ENCODE measurements around the gene PTPRT.

PTPRT gene

DNA sequence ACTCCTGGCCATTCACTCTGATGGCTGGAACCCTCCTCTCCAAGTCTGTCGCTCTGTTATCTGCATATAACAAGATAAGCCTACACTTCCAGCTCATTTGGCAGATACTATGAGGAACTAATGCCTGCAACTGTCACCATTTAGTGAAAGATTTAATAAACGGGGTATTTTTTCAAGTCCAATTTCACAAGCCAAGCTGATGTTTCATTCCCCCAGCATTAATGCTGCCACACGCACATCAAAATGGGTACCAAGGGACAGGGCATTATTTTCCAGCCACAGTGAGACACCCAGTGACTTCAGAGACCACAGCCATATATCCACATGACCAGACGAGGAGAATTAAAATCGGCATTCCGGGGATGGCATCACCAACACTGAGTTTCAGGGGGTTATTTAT is 175.5 kb downstream of the PTPRT start:
- TF ChIP-seq, protein P1, sequence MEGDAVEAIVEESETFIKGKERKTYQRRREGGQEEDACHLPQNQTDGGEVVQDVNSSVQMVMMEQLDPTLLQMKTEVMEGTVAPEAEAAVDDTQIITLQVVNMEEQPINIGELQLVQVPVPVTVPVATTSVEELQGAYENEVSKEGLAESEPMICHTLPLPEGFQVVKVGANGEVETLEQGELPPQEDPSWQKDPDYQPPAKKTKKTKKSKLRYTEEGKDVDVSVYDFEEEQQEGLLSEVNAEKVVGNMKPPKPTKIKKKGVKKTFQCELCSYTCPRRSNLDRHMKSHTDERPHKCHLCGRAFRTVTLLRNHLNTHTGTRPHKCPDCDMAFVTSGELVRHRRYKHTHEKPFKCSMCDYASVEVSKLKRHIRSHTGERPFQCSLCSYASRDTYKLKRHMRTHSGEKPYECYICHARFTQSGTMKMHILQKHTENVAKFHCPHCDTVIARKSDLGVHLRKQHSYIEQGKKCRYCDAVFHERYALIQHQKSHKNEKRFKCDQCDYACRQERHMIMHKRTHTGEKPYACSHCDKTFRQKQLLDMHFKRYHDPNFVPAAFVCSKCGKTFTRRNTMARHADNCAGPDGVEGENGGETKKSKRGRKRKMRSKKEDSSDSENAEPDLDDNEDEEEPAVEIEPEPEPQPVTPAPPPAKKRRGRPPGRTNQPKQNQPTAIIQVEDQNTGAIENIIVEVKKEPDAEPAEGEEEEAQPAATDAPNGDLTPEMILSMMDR (IDR thresholded peaks at IDR 0.05) = no peak
- TF ChIP-seq ZFX (IDR thresholded peaks at IDR 0.05; ENCODE audit: borderline replicate concordance) = no peak

DNA sequence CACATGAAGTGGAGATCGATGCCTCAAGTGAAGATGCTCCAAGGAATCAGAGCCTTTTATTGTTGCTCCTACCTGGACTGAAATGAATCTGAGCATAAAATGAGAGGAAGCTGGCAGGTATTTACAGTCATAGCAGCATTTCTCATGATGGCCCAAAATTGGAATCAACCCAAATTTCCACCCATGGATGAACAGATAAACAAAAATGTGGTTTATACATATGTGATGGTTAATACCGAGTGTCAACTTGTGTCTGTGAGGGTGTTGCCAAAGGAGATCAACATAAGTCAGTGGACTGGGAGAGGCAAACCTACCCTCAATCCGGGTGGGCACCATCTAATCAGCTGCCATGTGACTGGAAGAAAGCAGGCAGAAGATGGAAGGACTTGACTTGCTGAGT is 178.2 kb downstream of the PTPRT start:
- no peak overlapping the region for H3K27ac ChIP-seq

More for the DNA sequence above, 175.5 kb downstream of the PTPRT start:
- no peak overlapping the region for H3K27ac ChIP-seq

DNA sequence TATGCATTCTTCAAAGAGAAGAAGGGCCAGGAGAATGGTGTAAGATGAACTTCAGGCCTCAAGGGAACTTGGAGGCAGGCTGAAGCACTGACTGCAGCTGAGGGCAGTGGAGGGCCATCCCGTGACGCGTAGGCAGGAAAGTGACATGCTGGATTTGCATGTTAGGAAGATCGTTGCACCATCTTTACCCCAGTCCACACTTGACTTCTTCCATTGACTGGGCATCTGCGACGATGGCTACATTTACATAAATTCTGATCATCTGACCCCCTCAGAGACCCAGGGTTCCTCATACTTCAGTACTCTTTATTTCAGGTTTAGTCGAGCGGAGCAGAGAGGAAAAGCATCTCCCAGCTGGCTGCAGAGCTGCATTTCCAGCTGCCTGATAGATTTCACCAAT is 180.2 kb downstream of the PTPRT start:
- no peak overlapping the region for H3K27ac ChIP-seq
- no peak for TF ChIP-seq ZFX (IDR thresholded peaks at IDR 0.05; ENCODE audit: borderline replicate concordance)
- TF ChIP-seq, protein P1 (IDR thresholded peaks at IDR 0.05) = no peak

More for the DNA sequence above, 178.2 kb downstream of the PTPRT start:
- TF ChIP-seq, protein P1 (IDR thresholded peaks at IDR 0.05) = no peak
- TF ChIP-seq ZFX (IDR thresholded peaks at IDR 0.05; ENCODE audit: borderline replicate concordance) = no peak

DNA sequence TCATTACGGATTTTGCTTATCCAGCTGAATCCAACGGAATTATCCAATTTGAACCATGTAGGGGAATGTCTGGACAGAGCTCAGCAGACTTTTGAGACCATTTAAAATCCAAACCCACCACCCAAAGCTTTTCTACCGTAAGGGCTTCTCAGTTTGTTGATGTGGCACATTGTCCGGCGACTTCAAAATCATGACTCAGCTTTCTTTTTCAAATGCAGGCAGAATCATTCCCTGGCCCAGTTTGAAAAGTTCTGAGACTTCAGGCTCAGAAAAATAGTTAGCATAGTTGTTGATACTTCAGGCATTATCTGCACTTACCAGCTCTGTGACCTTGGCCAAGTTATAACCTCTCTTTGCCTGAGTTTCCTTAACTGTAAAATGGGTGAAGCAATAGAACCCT is 182.2 kb downstream of the PTPRT start:
- no peak overlapping the region for H3K27ac ChIP-seq
- TF ChIP-seq ZFX (IDR thresholded peaks at IDR 0.05; ENCODE audit: borderline replicate concordance) = no peak
- TF ChIP-seq, protein P1 (IDR thresholded peaks at IDR 0.05) = no peak

DNA sequence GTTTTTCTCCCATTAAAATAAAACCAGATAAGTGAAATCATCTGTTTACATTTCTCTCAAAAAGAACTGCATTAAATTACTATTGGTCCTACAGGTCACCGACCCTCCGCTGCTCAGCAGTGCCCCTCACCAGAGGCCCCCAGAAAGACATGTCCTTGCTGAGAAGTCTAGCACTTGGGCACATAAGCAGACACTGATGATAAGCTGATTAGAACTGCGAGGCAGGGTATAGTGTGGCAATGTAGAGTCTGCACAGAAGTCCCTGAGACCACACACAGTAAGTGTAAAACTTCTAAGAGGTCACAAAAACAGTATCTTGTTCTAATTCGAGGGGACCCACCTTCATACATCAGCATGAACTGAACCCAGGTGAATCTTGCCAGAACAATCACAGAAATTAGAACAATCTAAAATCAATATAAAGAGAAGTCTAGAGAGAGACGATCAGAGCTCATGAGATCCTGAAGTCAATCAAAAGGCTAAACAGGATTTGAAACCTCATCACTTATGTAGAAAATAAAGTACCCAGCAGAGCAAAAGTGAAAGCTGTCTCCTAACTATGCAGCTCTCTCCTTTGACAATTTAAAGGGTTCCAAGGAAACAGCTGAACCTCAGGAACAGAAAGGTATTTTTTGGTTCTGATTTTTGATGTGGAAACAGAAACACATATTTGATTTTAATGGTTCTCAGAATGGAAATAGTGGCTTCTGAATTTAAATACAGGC is 182.9 kb downstream of the PTPRT start:
- no peak for TF ChIP-seq ZFX (IDR thresholded peaks at IDR 0.05; ENCODE audit: borderline replicate concordance)
- TF ChIP-seq, protein P1 (IDR thresholded peaks at IDR 0.05) = no peak
- no peak overlapping the region for H3K27ac ChIP-seq

DNA sequence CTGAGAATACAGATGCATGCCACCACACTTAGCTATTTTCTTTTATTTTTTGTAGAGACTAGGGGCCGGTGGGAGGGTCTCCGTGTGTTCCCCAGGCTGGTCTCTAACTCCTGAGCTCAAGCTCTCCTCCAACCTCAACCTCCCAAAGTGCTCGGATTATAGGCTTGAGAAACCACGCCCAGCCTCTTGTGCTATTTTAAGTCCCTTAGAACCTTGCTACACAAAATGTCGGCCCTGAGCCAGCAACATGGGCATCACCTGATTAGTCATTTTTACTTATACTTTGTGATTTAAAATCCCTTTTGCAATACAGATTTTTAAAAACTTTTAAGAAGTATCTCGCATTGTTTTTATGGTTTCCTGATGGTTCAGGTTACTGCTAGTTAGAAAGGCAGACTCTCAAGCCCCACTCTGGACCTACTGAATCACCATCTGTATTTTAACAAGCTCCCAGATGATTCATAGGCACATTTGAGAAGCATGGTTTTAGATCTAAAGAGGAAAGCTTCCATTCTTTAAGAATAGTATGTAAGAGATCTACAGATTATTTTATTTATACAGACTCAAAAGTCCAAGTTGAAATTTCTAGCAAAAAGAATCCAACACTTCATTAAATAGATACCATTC is 186.3 kb downstream of the PTPRT start:
- no peak for TF ChIP-seq ZFX (IDR thresholded peaks at IDR 0.05; ENCODE audit: borderline replicate concordance)
- TF ChIP-seq, protein P1 (IDR thresholded peaks at IDR 0.05) = no peak
- H3K27ac ChIP-seq = no peak overlapping the region

DNA sequence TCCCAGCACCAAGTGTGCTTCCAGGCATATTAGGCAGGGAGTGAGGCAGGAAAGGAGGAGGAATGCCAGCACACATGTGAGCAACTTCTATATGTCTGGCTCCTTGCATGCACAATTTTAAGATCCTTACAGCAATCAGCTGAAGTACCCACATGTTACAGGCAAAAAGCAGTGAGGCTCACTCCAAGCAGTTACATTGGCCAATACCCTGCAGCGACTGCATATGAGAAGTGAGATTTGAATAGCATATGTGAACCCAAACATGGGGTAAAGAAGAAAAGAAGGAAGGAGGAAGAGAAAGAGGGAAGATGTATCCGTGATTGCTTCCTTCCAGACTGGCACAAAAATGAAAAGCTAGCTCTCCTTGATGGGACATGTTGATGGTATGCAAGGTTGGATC is 193.6 kb downstream of the PTPRT start:
- no peak overlapping the region for H3K27ac ChIP-seq
- TF ChIP-seq ZFX (IDR thresholded peaks at IDR 0.05; ENCODE audit: borderline replicate concordance) = no peak
- TF ChIP-seq, protein P1 (IDR thresholded peaks at IDR 0.05) = no peak

Measured in 22Rv1 (cell line).